Neuron (in vitro differentiated cells): ENCODE data around the gene HES5.

Source experiments
- H2AFZ ChIP-seq: one replicate; pipeline ENCODE4 v1.6.1; 2013; ENCODE audit warnings: low read depth, mild to moderate bottlenecking, inconsistent platforms, low read length, moderate library complexity
- H3K27me3 ChIP-seq: one replicate; pipeline ENCODE4 v1.6.1; 2013; ENCODE audit warnings: low read length; ENCODE audit not compliant: insufficient read depth
- H3K36me3 ChIP-seq: one replicate; pipeline ENCODE4 v1.6.1; 2013; ENCODE audit warnings: low read length; ENCODE audit not compliant: insufficient read depth
- H3K4me1 ChIP-seq: one replicate; pipeline ENCODE4 v1.6.1; 2013; ENCODE audit warnings: low read length; ENCODE audit not compliant: insufficient read depth
- H3K4me3 ChIP-seq: 2 replicates; pipeline ENCODE4 v1.5.1; 2013; ENCODE audit warnings: mild to moderate bottlenecking, low read length, moderate library complexity
- H3K9me3 ChIP-seq: one replicate; pipeline ENCODE4 v1.6.1; 2013; ENCODE audit warnings: low read length

HES5 gene

DNA sequence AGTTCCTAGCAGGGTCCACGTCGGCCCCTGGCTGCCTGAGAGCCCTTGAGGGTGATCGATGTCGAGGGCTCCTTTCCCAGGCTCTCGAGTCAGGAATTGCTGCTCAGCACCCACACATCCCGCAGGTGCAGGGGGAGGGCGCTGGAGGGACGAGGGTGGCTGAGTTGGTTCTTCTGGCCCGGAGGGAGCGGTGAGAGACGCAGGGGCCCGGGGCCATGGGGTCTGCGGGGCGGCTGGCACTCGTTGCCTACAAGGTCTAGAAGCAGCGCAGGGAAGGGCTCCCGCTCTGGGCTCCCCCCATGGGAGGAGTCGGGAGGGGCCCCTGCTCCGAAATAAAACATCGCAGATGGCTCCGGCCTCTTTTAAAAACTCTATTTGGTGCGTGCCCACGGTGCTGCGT is 21.9 kb downstream of the HES5 start:
- Histone ChIP-seq H2AFZ (no peak overlapping the region), H3K27me3 (no peaks in the 10 kb centered on the region), H3K4me3 (no peak overlapping the region), H3K36me3 (peaks cover 53% of the 10 kb centered on the region), H3K4me1 (peaks cover 3% of the 10 kb centered on the region), H3K9me3 (no peaks in the 10 kb centered on the region)

DNA sequence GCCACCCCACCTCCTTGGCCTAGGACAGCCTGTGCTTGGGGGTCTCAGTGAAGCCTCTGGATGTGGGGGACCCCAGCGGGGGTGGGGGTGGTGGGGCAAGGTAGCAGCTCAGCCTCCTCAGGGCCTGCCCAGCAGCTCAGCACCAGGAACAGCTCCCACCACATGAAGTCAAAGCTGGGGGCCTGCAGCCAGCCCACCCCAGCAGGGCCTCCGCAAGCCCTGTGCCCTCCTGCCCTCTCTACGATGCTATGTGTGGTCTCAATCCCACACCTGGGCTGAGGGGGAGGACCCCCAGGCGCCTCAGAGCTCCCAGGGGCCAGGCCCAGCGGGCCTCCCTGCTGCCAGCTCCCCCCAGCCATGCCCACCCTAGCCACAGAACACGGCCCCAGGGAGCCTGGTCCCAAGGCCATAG is 22.3 kb downstream of the HES5 start:
- no peaks in the 10 kb centered on the region for H3K27me3 ChIP-seq
- peaks cover 3% of the 10 kb centered on the region for H3K4me1 ChIP-seq
- H3K36me3 ChIP-seq, result peaks cover 49% of the 10 kb centered on the region
- H3K4me3 ChIP-seq, result no peak overlapping the region
- H2AFZ ChIP-seq, result no peak overlapping the region
- no peaks in the 10 kb centered on the region for H3K9me3 ChIP-seq

DNA sequence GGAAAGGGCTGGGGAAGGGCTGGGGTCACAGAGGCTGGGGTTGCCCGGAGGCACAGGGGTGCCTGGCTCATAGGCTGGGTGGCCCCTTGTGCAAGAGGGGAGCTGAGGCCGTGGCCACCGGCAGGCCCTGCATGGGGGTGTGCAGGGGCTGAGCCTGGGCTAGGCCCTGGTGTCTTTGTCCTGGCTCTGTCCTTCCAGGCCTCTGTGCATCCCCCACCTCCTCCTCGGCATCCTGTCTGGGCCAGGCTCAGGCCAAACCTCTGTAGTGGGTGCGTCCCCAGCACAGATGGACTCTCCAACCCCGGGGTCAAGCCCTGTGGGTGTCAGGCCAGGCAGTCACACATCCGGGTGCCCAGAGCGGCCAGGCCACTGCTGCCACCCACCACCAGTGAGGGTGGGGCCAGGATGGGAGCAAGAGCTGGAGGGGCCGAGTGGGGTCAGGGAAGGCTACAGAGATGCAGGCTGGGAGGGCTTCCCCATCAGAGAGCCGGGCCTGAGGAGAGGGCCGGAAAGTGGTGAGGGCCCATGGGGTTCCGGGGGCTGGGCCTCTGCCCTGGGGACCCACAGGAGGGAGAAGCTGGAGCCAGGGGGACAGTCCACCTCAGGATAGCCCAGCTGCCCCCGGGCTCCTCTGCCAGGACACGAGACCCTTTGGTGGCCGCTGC is 23.0 kb downstream of the HES5 start:
- Histone ChIP-seq H3K27me3 (no peaks in the 10 kb centered on the region), H2AFZ (no peak overlapping the region), H3K9me3 (no peaks in the 10 kb centered on the region), H3K4me3 (no peak overlapping the region), H3K36me3 (peaks cover 43% of the 10 kb centered on the region), H3K4me1 (peaks cover 3% of the 10 kb centered on the region)

DNA sequence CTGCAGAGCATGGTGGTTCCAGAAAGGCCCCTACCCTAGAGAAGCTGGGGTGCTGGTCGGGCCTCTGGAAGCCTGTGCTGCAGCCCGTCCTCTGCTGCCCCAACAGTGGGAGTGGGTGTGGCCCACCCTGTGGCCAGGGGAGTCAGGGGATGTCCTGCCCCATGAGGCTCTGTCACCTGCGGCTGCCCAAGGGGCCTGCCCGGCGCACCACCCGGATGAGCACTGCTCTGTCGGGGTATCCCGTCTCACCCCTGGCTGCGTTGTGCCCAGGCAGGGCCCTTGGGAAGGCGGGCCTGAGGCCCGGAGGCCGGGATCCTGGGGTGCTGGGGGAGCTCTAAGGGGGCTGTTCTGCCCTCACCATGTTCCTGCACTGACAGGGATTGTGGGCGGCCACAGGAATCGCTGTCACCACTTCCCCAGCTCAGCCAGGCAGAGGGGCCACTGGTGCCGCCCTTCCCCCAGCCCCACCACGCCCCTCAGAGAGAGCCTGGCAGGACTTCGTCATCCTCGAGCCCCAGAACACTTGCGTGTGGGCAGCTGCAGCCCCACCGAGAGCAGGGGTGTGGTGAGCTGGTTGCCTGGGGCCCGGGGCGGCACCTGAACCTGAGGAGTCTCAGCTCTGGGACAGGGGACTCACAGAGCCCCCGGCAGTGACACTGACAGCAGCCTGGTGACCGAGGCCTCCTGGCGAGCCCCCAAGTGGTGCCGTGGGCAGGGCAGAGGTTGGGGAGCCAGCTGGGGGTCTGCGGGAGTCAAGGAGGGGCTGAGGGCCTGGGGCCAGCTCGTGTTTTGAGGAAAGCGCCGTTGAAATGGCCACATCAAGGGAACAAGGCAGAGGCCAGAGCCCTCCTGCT is 23.8 kb downstream of the HES5 start:
- Histone ChIP-seq H3K4me3 (no peak overlapping the region), H3K27me3 (no peaks in the 10 kb centered on the region), H3K4me1 (peaks cover 3% of the 10 kb centered on the region), H2AFZ (no peak overlapping the region), H3K36me3 (peaks cover 35% of the 10 kb centered on the region), H3K9me3 (no peaks in the 10 kb centered on the region)

DNA sequence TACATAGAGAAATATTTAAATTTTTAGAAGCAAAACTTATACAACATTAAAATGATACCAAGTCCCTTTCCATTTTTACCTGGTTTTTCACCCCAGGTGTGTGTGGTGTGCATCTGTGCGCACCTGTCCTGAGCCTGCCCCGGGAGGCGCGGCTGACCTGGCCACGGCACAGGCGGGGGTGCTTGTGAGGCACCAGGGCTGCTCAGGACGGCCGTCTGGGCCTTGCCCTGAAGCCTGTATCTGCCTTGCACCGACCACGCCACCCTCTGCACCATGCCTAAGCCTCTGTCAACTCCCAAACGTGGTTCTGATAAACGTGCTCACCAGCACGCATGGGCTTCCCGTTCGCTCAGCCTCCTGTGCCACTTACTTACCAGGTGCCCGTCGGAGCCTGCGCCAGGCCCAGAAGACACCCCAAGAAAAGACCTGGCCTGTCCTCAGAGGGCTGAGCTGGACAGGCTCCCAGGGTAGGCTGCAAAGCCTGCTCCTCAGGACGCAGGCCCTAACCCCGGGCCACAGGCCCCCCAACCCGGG is 24.5 kb downstream of the HES5 start:
- Histone ChIP-seq H2AFZ (no peak overlapping the region), H3K4me3 (no peak overlapping the region)

DNA sequence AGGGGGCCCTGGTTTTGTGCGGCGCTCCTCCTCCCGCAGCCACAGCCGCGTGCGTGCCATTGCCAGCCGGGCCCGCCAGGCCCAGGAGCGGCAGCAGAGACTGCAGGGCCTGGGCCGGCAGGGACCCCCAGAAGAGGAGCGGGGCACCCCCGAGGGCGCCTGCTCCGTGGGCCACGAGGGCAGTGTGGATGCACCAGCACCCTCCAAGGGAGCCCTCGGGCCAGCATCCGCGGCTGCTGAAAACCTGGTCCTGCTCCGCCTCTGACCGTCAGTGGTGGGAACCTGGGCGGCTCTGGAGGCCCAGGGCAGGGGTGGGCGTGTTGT is 25.2 kb downstream of the HES5 start:
- Histone ChIP-seq H3K4me3 (no peak overlapping the region), H3K4me1 (peaks cover 9% of the 10 kb centered on the region), H3K27me3 (no peaks in the 10 kb centered on the region), H3K9me3 (no peaks in the 10 kb centered on the region), H3K36me3 (peaks cover 22% of the 10 kb centered on the region), H2AFZ (no peak overlapping the region)

More for the DNA sequence above, 24.5 kb downstream of the HES5 start:
- no peaks in the 10 kb centered on the region for H3K9me3 ChIP-seq
- peaks cover 28% of the 10 kb centered on the region for H3K36me3 ChIP-seq
- H3K27me3 ChIP-seq, result no peaks in the 10 kb centered on the region
- H3K4me1 ChIP-seq, result peaks cover 3% of the 10 kb centered on the region

DNA sequence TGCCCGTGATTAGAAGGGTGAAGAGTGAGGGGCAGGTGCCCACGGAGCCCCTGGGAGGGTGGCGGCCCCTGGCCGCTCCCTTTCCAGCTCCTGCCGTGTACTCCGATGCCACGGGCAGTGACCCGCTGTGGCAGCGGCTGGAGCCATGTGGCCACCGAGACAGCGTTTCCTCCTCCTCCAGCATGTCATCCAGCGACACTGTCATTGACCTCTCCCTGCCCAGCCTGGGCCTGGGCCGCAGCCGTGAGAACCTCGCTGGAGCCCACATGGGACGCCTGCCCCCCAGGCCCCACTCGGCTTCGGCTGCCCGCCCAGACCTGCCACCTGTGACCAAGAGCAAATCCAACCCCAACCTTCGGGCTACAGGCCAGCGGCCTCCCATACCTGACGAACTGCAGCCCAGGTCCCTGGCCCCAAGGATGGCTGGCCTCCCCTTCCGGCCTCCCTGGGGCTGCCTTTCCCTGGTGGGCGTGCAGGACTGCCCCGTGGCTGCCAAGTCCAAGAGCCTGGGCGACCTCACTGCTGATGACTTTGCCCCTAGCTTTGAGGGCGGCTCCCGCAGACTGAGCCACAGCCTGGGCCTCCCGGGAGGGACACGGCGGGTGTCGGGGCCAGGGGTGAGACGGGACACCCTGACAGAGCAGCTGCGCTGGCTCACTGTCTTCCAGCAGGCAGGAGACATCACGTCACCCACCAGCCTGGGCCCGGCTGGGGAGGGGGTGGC is 25.7 kb downstream of the HES5 start:
- Histone ChIP-seq H3K4me1 (peaks cover 9% of the 10 kb centered on the region), H3K9me3 (no peaks in the 10 kb centered on the region), H3K4me3 (no peak overlapping the region), H3K27me3 (no peaks in the 10 kb centered on the region), H2AFZ (no peak overlapping the region), H3K36me3 (peaks cover 17% of the 10 kb centered on the region)

DNA sequence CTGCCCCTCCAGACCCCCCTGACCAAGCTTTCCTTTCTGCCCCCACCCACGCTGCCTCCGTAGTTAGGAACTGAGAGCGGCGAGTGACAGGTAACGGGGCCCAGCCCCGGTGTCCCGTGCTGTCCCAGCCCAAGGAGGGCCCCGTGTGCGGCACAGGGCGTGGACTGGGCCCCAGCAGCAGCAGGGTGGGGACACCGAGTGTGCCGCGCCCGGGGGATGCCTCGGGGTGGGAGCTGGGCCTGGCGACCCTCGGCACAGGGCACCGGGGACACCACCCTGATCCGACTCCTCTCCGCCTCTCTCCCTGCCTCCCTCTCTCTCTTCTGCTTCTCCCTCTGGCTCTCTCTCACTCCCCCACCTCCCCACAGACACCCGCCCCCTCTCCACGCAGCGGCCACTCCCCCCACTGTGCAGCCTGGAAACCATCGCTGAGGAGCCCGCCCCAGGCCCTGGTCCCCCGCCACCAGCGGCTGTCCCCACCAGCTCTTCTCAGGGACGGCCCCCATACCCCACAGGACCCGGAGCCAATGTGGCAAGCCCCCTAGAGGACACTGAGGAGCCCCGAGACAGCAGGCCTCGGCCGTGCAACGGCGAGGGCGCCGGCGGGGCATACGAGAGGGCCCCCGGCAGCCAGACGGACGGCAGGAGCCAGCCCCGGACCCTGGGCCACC is 26.4 kb downstream of the HES5 start:
- no peaks in the 10 kb centered on the region for H3K27me3 ChIP-seq
- H3K36me3 ChIP-seq, result peaks cover 10% of the 10 kb centered on the region
- no peaks in the 10 kb centered on the region for H3K9me3 ChIP-seq
- H2AFZ ChIP-seq, result no peak overlapping the region
- no peak overlapping the region for H3K4me3 ChIP-seq
- peaks cover 9% of the 10 kb centered on the region for H3K4me1 ChIP-seq

DNA sequence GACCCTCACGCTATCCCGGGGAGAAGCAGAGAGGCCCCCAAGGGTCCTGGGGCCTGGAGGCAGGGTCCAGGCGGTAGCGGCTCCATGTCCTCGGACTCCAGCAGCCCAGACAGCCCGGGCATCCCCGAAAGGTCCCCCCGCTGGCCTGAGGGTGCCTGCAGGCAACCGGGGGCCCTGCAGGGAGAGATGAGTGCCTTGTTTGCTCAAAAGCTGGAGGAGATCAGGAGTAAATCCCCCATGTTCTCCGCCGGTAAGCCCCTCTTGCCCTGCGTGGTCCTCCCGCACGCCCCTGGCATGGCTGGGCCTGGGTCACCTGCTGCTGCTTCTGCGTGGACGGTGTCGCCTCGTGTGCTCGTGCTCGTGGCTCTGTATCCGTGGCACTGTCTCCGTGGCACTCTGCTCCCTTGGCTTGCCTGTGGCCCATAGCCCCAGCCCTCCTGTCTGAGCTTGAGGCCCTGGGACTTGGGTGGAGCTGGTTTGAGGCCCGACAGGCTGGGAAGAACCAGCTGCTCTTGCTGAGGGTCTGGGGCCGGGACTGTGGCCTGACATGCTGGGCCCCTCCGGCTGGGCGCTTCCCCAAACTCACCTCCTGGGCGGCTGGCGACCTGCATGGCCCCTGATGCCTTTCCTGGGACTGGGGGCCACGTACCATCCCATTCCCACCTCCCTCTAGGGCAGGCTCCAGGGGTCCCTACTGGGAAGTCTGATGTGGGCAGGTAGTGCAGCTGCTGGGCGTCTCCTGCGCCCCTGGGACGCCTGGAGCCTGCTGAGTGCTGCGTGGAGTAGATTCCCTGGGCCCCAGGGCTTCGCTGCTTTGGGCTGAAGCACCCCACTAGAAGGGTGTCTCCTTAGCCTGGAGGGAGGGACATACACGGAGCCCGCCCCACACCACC is 27.2 kb downstream of the HES5 start:
- Histone ChIP-seq H3K4me1 (peaks cover 9% of the 10 kb centered on the region), H3K36me3 (peaks cover 4% of the 10 kb centered on the region), H3K9me3 (no peaks in the 10 kb centered on the region), H3K4me3 (no peak overlapping the region), H3K27me3 (no peaks in the 10 kb centered on the region), H2AFZ (no peak overlapping the region)

DNA sequence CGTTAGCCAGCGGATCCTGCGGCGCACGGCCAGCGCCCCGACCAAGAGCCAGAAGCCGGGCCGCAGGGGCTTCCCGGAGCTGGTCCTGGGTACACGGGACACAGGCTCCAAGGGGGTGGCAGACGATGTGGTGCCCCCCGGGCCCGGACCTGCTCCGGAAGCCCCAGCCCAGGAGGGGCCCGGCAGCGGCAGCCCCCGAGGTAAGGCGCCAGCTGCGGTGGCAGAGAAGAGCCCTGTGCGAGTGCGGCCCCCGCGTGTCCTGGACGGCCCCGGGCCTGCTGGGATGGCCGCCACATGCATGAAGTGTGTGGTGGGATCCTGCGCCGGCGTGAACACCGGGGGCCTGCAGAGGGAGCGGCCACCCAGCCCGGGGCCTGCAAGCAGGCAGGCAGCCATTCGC is 27.9 kb downstream of the HES5 start:
- H3K27me3 ChIP-seq, result peaks cover 3% of the 10 kb centered on the region
- H2AFZ ChIP-seq, result no peak overlapping the region
- peaks cover 9% of the 10 kb centered on the region for H3K4me1 ChIP-seq
- no peaks in the 10 kb centered on the region for H3K9me3 ChIP-seq
- no peaks in the 10 kb centered on the region for H3K36me3 ChIP-seq
- H3K4me3 ChIP-seq, result no peak overlapping the region

DNA sequence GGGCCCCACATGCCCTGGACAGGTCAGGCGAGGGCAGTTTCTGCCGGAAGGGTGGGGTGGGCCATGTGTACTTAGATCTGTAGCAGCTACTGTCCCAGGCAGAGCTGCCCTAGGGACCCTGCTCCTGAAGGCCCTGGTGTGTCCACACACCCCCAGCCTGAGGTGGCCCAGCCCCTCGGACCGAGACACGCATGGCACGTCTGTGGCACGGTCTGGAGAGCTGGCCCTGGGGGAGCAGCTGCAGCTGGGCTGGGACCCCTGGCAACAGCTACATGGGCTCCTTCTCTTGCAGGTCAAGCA is 28.3 kb downstream of the HES5 start:
- H3K36me3 ChIP-seq, result no peaks in the 10 kb centered on the region
- no peaks in the 10 kb centered on the region for H3K9me3 ChIP-seq
- H3K4me1 ChIP-seq, result peaks cover 6% of the 10 kb centered on the region
- H3K4me3 ChIP-seq, result no peak overlapping the region
- peaks cover 3% of the 10 kb centered on the region for H3K27me3 ChIP-seq
- H2AFZ ChIP-seq, result no peak overlapping the region
